HG03159 (cell line): ENCODE data around the gene MED12L.

Experiments
- ATAC-seq: cut with Tn5 transposase; IDR thresholded peaks from one replicate; pipeline ENCODE4 v1.9.1; 2021; ENCODE audit warnings: mild to moderate bottlenecking, moderate library complexity; ENCODE audit not compliant: unreplicated experiment

The MED12L gene

DNA sequence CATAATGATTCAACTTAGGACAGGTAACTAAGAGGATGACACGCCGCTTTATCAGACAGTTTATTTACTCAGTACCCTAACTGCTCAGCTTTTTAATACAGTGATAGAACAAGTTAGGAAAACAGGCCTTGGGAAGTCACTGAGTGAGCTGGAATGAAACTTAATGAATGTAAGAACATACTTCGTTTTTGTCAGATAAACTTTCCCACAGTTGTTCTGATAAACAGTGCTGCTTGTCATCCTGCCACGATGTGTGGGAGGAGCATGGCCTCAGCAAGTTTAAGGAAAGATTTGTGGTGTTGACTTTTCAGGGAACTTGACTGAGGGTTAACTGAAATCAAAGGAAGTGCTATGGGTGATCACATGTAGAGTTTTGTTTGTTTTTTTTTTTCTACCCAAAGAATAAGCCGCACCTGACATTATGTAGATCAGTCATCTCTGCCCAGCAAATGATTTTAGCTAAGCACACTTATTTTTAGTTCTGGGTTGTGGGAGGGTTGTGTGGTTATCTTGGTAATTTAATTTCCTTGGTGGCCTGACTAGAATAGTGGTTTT, 198.5 kb downstream of the MED12L start:
- ATAC-seq = no peak

DNA sequence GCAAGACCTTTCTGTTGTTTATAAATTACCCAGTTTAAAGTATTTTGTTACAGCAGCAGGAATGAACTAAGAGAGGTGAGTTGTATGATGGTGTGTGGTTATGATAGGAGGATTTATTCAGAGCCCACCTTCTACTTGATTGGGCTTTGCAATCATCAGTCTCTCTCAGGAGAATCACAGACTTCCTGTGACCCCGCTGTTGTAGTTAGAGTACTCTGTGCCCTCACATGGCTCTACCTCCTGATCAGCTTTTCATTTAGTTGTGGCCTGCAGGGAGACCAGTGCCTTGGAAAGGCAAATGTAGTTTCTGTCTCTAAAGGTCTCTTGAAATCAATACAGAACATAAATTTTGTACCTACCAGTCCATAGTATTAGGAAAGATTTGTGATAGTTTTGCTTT, 200.5 kb downstream of the MED12L start:
- ATAC-seq = no peak

DNA sequence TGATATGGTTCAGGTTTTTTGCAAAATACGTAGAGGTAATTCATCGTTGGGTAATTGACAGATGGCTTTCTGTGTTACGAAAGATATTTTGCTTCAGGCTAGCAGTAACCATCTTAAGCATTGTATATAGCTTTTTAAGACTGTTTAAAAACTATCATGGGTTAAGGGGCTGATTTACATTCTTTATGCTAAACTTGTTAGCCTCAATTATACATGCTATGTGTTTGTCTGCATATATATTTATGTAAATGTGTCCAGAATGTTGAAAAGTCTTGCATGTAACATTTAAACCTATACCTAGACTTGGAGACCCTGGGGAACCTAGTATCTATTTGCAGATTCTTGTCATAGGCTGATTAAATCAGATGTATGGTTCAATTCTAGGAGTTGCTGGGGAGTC, 204.0 kb downstream of the MED12L start:
- no peak for ATAC-seq

DNA sequence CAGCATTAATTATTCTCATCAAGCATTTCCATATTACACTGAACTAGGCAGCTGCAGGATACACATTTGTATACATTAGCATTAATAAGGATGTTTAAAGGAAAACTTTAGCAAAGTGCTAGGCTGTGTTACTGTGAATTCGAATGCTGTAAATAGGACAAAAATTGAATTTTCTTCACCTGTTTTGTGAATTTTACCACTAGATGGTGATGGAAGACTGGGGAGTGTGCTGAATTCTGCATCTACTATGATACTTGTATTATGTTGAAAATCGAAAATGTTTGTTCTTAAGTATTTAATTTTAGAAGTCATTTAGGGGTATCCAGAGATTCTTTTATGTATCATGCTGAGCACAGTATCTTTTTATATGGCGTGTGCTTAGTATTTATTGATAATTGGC, 205.2 kb downstream of the MED12L start:
- ATAC-seq = no peak

DNA sequence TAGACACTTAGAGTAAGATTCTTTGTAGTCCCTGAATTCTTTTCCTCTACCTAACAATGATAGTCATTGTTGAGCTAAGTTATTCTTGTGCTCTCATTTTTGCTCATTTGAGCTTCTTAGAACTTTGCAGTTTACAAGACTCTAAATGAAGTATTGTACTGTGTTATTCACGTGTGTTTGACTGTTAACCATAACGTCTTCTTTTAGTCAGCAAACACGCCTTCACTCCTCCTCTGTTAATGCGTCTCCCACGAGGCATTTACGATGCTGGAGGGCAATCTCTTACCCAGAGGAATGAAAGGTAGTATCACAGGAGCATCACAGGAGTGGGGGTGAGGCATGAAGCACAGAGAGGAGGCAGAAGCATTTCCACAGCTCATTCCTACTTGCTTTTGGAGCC, 207.7 kb downstream of the MED12L start:
- no peak for ATAC-seq

DNA sequence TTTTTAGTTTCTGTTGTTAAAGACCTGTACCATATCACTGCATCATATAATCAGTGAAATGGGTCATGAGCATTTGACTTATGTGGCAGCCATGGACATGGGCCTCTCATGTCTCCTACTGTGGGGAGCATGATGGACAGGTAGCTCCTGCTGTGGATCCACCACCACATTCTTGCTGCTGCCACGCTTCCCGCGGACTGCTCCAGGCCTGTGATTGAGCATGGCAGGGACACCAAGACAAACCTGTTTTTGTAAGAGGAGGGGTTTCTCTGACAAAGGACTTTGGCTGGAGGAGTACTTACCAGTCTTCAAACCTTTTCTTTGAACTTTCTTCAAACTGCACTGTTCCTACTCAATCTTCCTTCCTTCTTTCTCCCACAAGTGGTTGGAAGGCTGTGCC, 210.8 kb downstream of the MED12L start:
- ATAC-seq = no peak

DNA sequence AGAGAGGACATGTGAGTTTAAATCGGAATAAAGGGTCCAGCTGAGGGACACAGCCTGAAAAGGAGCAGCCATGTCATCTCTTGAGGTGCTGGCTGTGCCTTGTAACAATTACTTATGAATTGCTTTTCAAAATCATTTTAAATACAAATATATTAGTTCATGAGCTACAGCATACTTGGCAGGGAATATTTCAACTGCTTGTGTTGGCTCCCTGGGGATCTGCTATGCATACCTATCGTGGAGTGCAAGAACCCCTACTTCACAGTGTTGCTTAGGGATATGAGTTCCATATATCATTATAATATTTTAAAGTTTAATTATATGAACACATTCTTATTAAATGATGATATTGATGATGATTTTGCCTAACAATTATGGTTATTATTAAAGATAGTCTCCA, 212.0 kb downstream of the MED12L start:
- ATAC-seq = no peak

DNA sequence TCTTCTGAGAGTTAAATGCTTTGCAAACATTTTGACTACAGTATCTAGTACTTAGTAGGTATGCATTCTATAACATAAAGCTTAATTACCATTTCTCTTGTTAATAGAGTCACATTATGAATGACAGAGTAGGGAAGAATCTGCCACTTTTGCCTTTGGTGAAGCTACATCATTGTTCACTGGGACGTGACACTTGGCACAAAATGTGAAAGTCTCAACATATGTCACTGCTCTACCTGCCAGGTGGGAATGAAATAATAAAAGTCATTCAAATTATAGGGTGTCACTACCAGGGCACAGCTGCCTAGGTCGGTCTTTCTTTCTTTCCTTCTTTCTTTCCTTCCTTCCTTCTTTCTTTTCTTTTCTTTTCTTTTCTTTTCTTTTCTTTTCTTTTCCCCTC, 213.5 kb downstream of the MED12L start:
- no peak for ATAC-seq

DNA sequence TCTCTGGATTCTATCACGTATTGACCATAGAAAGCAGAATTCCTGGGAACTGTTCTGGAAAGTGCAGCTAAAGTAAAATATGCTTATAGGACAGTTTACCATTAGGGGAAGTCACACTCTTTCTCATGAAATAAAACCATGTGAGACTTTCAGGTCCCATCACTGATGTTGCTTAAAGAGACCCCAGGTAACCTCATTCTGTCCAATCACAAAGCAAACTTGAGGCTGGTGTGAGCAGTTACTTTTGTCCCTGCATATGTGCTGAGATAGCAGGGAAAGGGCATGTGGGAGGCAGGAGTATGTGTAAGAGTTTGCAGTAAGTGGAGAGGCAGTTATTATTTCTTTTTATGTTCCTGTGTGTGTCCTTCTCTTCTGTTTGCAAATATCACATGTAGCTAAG, 215.1 kb downstream of the MED12L start:
- no peak for ATAC-seq

DNA sequence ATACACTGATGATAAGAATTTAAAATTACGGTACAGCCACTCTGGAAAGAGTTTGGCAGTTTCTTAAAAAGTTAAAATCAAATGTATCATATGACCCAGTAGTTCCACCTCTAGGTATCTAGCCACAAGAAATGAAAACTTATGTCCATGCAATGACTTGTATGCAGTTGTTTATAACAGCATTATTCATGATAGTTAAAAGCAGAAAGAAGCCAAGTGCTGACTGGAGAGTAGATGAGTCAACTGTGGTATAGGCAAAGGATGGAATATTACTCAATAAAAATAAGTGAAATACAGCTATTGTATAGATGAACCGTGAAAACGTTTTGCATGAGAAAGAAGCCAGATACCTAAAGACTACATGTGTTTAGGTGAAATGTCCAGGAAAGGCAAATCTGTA, 216.3 kb downstream of the MED12L start:
- no peak for ATAC-seq

DNA sequence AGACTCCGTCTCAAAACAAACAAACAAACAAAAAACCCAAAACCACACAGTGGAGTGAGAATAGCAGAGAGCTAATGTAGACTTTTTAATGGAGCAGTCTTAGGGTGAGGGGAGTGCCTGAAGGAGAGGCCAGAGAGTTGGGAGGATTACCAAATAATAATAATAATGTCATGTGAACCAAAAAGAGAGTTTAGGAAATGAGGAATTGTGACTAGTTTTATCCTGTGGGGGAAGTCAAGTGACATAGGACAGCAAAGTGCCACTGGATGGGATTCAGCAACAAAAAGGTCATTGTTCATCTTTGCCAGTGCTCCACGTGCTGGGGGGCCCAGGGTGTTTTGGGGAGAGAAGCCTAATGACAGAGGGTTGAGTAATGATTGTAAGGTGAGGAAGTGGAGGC, 218.3 kb downstream of the MED12L start:
- ATAC-seq = no peak

DNA sequence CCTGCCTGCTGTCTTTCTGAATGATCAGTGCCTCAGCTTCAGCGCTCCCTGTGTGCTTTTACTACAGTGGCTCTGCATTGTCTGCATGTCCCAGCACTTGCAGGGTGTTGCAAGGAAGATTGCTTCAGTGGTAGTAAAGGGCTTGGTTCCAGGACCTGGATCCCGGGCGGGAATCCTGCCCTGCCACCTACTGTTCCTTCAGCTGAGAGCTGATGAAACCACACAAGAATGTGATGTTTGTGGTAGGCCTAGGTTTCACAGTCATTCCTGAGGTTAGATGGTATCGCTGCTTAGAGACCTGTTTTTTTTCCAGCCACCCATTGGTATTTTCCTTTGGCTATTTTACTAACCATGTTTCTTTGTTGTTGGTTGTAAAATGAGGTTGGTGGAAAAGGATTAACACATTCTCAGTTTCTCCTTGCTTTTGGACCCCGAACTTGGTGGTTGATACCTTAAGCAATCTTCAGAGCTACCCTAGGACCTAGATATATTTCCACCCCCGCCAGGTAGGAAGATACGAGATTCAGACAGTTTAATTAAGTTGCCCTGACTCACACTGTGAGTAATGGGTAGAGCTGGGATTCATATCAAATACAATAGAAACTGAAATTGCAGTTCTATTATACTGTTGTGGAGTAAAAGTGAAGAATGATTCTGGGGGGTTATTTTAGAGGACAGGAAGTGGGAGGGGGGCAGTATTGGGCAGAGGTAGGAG, 219.8 kb downstream of the MED12L start:
- ATAC-seq = no peak

DNA sequence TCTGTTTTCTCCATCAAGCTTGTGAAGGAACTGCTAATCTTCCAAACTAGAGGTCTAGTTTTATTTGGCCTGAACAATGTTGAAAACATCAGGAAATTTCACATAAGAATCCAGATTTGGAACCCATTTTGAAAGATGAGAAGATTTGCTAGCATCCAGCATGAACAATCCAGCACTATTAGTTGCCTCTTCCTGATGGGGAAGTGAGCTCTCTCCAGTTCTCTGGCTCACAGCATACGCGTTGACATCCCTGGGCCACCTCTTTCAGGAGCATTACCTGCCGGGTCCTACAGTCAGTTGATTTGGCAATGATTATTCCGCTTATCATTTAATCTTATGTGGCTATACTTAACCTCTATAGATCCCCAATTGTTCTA, 220.3 kb downstream of the MED12L start:
- ATAC-seq = no peak

DNA sequence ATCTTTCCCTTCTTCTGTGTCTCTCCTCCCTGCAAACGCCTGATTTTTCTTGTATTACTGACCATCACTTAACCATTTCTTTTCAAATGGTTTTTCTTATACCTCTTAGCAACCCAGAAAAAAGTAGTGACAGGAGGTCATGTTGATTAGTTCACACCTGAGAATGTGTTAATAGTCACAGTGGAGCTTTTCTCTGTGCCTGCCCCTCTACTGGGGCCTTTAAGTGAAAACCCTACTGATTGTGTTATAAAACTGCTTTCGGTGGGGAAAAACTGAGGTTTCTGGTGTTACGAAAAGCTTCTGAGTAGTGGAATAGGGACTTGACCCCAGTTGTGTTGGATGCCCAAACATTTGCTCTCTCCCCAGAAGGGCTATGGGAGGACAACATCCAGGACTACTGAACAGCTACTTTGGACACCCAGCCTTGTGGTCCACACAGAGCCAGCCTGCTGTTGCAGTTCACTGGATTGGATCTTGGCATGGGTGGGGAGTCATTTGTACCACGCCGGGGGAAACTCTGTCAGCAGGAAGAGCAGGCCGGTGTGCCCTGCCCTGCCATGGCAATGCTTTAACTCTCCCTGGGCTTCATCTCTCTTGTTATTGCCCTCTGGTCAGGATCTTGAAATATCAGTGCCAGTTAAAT, 220.8 kb downstream of the MED12L start:
- ATAC-seq = no peak

DNA sequence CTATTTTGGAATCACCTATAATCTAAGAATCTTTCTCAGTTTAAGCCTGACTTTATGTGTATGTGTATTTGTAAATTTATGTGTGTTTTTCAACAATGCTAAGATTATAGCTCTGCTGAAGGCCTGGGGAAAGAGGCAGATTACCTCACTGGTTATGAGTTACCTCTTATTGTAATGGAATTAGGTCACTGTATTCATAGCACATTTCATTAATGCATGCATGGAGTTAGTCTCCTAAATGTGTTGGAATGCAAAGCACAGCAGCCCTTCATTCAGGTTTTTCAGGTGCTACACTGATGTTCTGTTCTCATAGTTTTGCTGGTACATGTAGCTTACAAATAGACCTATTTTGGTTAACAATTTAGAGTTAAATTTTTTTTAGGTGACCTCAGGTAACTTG, 221.7 kb downstream of the MED12L start:
- ATAC-seq = no peak

DNA sequence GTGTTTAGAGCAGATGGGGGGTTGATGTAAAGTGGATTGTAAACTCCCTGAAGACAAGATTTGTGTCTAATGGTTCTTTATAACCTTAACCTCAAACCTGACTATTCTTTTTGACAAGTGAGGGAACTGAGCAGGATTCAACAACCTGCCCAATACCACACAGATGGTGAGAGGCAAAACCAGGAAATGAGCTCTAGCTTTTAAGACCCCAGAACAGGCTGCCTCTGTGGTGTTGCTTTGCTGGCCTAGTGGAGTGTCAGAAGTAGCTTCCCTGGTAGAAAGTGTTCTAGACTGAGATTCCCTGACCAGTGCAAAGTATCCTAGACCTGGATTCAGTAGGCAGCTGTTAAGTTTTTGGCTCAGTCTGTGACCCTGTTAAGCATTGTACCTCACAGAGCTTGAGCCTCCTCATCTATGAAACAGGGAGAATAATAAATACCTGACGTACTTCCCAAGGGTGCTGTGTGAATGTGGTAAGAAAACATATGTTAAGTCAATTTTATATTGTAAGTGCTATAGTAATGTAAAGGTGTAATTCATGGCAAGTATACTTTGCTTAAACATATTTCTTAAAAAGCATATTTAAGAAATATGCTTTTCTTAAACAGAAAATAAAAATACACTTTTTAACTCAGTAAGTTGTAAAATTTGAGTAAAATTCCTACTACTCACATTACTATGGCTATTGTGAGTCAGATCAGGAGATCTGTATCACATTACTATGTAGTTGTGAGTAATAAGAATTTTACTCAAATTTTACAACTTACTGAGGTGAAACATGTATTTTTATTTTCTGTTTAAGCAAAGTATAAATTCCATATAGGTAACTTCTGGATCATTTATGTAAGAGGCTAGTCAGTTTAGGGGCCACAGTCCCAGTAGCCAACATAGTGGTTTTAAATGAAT, 222.4 kb downstream of the MED12L start:
- no peak for ATAC-seq

DNA sequence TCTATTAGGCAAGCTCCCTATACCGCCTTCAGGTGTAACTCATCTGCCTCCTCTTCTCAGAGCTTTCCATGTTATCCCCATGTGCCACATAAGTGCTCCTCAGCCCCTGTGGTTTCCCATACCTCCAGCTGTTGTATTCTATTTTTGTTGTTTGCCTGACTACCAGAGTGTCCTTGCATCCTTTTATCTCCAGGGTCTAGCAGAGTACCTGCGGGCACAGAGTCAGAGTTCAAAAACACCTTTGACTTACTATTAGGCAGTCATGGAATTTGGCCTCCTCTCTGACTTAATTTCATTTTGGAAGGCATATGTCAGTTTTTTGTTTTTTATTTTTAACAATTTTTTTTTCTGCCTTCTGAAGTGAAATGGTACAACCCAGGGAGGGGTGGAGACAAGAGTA, 224.1 kb downstream of the MED12L start:
- no peak for ATAC-seq

DNA sequence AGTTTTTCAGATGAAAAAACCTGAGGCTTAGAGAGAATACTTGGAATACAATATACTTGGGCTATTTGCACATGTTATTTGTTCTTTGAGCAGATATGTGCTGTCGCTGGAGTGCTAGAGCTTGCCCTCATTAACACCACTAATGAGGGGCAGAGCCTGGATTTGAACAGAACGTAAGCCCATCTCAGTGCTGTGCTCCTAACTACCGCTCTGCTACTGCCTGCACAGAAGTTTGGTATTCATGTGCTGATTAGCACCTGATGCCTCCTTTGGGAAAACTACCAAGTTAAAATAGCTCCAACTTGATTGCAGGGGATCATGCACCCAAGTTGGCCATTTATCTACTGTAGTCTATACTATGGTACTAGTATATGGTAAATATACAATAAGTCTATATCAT, 227.5 kb downstream of the MED12L start:
- ATAC-seq = no peak

DNA sequence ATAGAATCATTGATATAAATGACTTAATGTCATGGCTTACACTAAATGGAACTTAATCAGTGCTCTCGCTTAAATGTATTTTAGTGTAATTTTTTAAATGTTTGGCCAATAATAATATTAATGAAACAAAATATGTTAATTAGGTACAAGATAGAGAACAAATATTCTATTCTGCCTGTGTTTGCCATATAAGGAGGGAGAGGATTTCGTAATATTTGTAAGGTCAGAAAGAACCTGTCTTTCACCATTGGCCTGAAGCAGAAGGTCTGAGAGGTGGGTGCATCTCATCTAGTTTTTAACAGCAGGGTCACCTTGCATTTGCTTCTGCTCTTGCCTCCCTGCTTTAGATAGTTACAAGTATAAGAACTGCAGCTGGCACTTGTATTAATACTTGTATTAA, 228.7 kb downstream of the MED12L start:
- ATAC-seq = no peak

DNA sequence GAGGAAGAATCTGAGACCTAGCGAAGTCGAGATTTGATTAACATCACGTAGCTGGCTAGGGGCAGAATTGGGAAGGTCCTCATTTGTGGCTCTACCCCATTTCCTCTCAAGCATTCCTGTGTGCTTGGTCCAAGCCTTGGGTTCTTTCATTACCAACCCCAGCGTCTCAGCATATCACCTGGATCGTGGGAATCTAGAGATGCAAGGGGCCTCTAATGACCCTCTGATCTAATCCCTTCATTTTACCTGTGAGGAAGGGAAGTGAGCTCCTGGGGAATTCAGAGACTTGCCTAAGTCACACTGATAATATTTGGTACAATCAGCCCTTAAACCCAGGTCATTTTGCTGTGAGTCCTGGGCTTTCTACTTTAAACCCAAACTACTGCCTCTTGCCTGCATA, 229.1 kb downstream of the MED12L start:
- no peak for ATAC-seq

DNA sequence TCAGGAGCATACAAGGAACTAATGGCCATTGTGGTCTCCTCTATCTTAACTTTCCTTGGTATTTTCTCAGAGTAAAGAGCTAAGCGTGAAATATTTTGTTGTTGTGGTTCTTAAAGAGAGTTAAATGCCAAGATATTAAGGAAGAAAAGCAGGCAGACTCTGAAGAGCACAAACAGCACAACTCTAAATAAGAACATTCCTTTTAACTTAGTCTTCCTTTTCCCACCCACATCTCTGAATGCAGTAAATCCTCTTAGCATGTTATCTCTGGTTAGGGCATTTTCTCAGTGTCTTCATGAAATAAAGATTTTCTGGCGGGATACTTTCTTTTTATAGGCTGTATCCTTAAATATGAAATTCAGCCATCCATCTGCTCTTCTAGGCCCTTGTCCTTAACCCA, 229.7 kb downstream of the MED12L start:
- ATAC-seq = no peak

DNA sequence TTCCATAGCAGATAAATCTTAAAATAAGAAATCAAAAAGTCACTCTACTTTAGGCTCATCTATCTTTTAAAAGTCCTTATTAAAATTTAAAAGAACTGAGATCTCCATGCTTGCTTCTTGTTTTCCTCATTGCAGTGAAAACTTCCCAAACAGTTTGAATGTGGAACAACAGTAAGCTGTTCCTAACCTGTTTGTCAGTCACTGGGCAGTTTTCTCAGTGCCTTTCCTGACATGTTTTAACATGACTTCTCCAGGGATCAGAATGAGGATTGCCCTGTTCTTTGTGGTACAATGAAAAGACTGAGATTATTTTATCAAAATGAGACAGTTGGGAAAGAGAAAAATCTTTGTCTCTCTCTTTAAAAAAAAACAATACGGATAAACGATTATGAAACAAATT, 230.4 kb downstream of the MED12L start:
- no peak for ATAC-seq
